Activated B cell treated with CpG ODN at 0.5 μM for 24 hours (primary cell): ENCODE measurements around the gene ZNF331. TPM values are rescaled to one million over a fixed set of nuclear protein-coding genes. Genes with fewer than 3 reads are reported as not detected.

Experiments used
- ATAC-seq: fragments of 200-7000 bp; cut with Tn5 transposase; one replicate; pipeline ENCODE4 v1.10.0; 2021; ENCODE audit warnings: low read depth, mild to moderate bottlenecking, moderate library complexity
- CTCF ChIA-PET: fragments of 350-600 bp; sonication (Branson Sonifier 250); formaldehyde crosslinking; loops from one replicate; lab custom pipeline; 2021; ENCODE audit warnings: antibody characterized with exemption; lab: Charles Lee
- POLR2A ChIA-PET: fragments of 350-600 bp; sonication (Branson Sonifier 250); formaldehyde crosslinking; loops from one replicate; lab custom pipeline; 2021; ENCODE audit warnings: antibody characterized with exemption; lab: Charles Lee
- DNase-seq: peaks from one replicate; pipeline ENCODE4 v3.0.0; 2022
- H3K27ac Mint-ChIP-seq: one replicate; pipeline ENCODE4 v1.8.0; 2020; ENCODE audit warnings: mixed read lengths
- H3K27me3 Mint-ChIP-seq: one replicate; pipeline ENCODE4 v1.8.0; 2021; ENCODE audit warnings: mixed read lengths
- H3K36me3 Mint-ChIP-seq: one replicate; pipeline ENCODE4 v1.8.0; 2021; ENCODE audit warnings: low read depth, mixed read lengths
- H3K4me1 Mint-ChIP-seq: one replicate; pipeline ENCODE4 v1.8.0; 2021; ENCODE audit warnings: mixed read lengths
- H3K4me3 Mint-ChIP-seq: one replicate; pipeline ENCODE4 v1.8.0; 2020; ENCODE audit warnings: mild to moderate bottlenecking, mixed read lengths
- H3K9me3 Mint-ChIP-seq: one replicate; pipeline ENCODE4 v1.8.0; 2020; ENCODE audit warnings: mixed read lengths
- intact Hi-C: fragments of 100-400 bp; cut with micrococcal nuclease; formaldehyde crosslinking; loops from one replicate; pipeline ENCODE4 v1.15.1; 2024
- total RNA-seq: library from RNA; stranded (reverse); gene quantifications from 2 replicates; pipeline ENCODE4 v1.2.3, GENCODE V29; 2022
- TF ChIP-seq, protein P1 (sequence below): fragments of 200-600 bp; IDR thresholded peaks from one replicate; pipeline ENCODE4 v1.8.0; 2022; ENCODE audit warnings: antibody characterized with exemption, mild to moderate bottlenecking

Gene ZNF331
- total RNA-seq, 1 donor from 2014 or later, result 31.7 TPM

- Mint-ChIP-seq H3K27ac (no peak overlapping the region), H3K36me3 (no peaks in the 10 kb centered on the region), H3K9me3 (no peaks in the 10 kb centered on the region), H3K4me3 (no peak overlapping the region), H3K4me1 (no peaks in the 10 kb centered on the region), H3K27me3 (no peaks in the 10 kb centered on the region)
- ChIA-PET CTCF (no interaction called here), POLR2A (no interaction called here)
- intact Hi-C loops, result no loop called here
- TF ChIP-seq, protein P1, sequence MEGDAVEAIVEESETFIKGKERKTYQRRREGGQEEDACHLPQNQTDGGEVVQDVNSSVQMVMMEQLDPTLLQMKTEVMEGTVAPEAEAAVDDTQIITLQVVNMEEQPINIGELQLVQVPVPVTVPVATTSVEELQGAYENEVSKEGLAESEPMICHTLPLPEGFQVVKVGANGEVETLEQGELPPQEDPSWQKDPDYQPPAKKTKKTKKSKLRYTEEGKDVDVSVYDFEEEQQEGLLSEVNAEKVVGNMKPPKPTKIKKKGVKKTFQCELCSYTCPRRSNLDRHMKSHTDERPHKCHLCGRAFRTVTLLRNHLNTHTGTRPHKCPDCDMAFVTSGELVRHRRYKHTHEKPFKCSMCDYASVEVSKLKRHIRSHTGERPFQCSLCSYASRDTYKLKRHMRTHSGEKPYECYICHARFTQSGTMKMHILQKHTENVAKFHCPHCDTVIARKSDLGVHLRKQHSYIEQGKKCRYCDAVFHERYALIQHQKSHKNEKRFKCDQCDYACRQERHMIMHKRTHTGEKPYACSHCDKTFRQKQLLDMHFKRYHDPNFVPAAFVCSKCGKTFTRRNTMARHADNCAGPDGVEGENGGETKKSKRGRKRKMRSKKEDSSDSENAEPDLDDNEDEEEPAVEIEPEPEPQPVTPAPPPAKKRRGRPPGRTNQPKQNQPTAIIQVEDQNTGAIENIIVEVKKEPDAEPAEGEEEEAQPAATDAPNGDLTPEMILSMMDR, result no peak
- no peak for ATAC-seq
- DNase-seq, result no peak
Observed at GRCh38 chr19:53624771-53625545, 87.0 kb downstream of the ZNF331 start.

GRCh38 chr19:53626486-53626885 is 88.5 kb downstream of the ZNF331 start:
- ATAC-seq (no peak), DNase-seq (no peak)
- Mint-ChIP-seq H3K27ac (no peak overlapping the region), H3K4me1 (no peaks in the 10 kb centered on the region), H3K27me3 (no peaks in the 10 kb centered on the region), H3K9me3 (no peaks in the 10 kb centered on the region), H3K36me3 (no peaks in the 10 kb centered on the region), H3K4me3 (no peak overlapping the region)
- POLR2A ChIA-PET, result no interaction called here
- TF ChIP-seq, protein P1, result no peak
- intact Hi-C loops, result no loop called here
- CTCF ChIA-PET, result no interaction called here

- ChIA-PET POLR2A (no interaction called here), CTCF (no interaction called here)
- TF ChIP-seq, protein P1, result no peak
- no peak overlapping the region for H3K27ac Mint-ChIP-seq
- no peaks in the 10 kb centered on the region for H3K9me3 Mint-ChIP-seq
- H3K36me3 Mint-ChIP-seq, result no peaks in the 10 kb centered on the region
- H3K27me3 Mint-ChIP-seq, result no peaks in the 10 kb centered on the region
- intact Hi-C loops, result no loop called here
- DNase-seq (no peak), ATAC-seq (no peak)
- no peak overlapping the region for H3K4me3 Mint-ChIP-seq
- H3K4me1 Mint-ChIP-seq, result no peaks in the 10 kb centered on the region
Observed at GRCh38 chr19:53626976-53627375, 89.0 kb downstream of the ZNF331 start.

Other genes starting within 250 kb of the ZNF331 start
- 11.6 and 11.9 TPM in 2 replicates for gene ZNF845, start 204.4 kb upstream of the ZNF331 start, total RNA-seq
- 28.9 and 37.4 TPM in 2 replicates for gene ZNF525, start 172.4 kb upstream of the ZNF331 start, total RNA-seq
- gene ZNF765, start 143.0 kb upstream of the ZNF331 start, total RNA-seq, result 16.2 and 18.9 TPM in 2 replicates
- 11.1 and 13.8 TPM in 2 replicates for gene ZNF761, start 106.2 kb upstream of the ZNF331 start, total RNA-seq
- gene ZNF813, start 70.4 kb upstream of the ZNF331 start, total RNA-seq, result 8.2 and 10.7 TPM in 2 replicates
- not detected in 2 replicates for gene DPRX, start 93.9 kb downstream of the ZNF331 start, total RNA-seq